HG03442 (cell line): ENCODE results near the gene TMEM40.
"Not testable (repeated sequence)": the region's sequence is repeated elsewhere in the genome, so short reads cannot be mapped to it uniquely, and the experiment has no call there.

Experiments used
- ATAC-seq: cut with Tn5 transposase; IDR thresholded peaks from one replicate; pipeline ENCODE4 v1.9.1; 2021; ENCODE audit warnings: mild to moderate bottlenecking, moderate library complexity; ENCODE audit not compliant: unreplicated experiment

TMEM40 gene

DNA sequence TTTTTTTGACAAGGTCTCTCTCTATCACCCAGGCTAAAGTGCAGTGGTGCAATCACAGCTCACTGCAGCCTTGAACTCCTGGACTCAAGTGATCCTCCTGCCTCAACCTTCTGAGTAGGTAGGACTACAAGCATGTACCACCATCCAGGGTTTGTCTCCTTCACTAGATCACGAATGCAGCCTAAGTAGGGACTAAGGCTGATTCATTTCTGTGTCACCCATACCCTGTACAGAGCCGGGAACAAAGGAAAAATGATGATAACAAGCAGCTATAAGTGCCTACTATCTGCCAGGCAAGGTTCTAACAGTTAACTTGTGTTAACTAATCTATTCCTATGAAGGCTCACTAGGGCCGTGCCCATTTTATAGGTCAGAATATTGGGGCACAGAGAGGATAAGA is 7.0 kb downstream of the TMEM40 start:
- ATAC-seq: no peak

DNA sequence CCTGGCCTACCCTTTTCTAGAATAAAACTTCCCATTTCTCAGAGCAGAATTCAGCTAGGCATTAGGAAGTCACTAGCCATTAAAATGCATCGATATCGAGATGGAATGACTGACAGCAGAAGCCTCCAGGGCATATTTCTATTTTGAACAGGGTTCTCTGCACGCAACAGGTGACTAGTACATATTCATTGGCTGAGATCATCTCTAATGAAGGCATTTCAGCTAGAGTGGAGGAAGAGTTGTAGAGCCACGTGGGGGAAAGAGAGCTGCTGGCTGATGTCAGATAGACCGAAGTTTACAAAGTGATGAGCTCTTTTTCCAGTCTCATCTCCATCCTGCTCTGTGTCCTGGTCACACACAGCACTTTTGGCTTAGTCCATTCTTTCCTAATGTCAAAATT is 7.5 kb downstream of the TMEM40 start:
- ATAC-seq: no peak

DNA sequence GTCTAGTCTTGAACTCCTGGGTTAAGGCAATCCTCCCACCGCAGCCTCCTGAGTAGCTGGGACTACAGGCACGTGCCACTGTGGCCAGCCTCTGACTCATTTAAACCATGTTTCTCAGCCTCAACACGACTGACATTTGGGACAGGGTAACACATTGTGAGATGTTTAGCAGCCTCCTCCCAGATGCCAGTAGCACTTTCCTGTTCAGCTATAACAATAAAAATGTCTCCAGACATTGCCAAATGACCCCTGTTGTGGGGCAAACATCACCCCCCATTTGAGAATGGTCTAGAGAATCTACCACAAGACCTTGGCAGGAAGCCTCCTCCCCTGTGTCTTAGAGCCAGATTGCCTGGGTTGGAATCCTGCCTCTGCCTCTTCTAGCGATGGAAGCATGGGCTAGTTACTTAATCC is 8.4 kb downstream of the TMEM40 start:
- ATAC-seq: peak; percentile 75

- peak; percentile 14 for ATAC-seq
Measured at GRCh38 chr3:12750223-12750622, 8.8 kb downstream of the TMEM40 start.

DNA sequence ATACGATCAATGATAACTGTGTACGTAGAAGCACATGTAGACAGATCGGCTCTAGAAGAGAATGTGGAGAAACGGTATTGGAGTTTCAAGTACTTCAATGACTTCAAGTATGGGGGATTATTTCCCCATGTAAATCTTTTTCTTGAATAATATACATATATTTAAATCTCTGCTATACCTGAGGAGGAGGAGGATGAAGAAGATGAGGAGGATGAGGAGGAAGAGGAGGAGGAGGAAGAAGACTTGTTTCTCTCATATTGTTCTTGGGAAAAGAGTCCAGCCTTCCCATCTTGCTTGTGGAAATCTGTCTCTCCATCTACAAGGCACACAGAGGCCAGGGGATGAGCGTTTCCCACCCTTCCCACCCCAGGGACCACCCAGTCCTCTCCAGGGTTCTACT is 10.6 kb downstream of the TMEM40 start:
- ATAC-seq: no peak

DNA sequence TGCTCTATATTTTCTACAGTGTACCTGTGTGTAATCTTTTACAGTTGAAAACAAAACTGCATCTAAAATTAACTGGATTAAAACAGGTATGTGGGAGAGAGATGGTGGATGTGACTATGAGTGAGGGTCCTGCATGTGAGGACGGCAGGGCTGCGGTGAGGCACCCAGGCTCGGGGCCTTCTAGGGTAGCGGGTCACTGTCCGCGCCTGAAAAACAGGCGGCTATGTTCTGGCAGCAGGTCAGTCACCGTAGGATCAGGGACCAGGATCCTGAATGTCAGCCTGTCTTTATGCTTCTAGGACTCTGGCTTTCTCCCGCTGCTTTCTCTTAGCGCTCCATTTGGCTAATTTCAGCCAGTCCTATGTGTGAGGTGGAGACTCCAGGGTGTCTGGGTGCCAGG is 12.6 kb downstream of the TMEM40 start:
- no peak for ATAC-seq

DNA sequence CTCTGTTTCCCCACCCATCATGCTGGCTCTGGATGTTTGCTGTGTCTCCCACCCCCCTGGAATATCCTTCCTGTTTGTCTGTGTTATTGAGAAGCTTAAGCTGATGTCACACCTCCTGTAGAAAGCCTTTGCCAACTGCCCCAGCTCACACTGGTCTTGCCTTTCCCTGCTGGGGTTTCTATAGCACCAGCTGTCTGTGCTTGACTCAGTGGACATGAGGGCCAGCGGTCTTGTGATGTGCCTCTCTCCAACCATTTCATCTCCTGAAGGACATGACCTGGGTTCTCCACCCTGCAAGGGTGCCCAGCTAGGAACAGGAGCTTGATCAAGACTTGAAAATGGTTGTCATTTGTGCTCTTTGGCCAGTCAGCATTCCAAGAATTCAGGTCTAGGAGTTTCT is 14.7 kb downstream of the TMEM40 start:
- ATAC-seq: no peak

- ATAC-seq: no peak
Measured at GRCh38 chr3:12743583-12743982, 15.5 kb downstream of the TMEM40 start.

- ATAC-seq: no peak
Measured at GRCh38 chr3:12742330-12743107, 16.5 kb downstream of the TMEM40 start.

GRCh38 chr3:12741209-12741608 is 17.9 kb downstream of the TMEM40 start:
- peak; percentile 46 for ATAC-seq

GRCh38 chr3:12737833-12738232 is 21.2 kb downstream of the TMEM40 start:
- ATAC-seq: no peak

- no peak for ATAC-seq
Measured at GRCh38 chr3:12737319-12737718, 21.7 kb downstream of the TMEM40 start.

GRCh38 chr3:12734960-12735359 is 24.1 kb downstream of the TMEM40 start:
- no peak for ATAC-seq

GRCh38 chr3:12733566-12733965 is 25.5 kb downstream of the TMEM40 start:
- no peak for ATAC-seq

GRCh38 chr3:12730506-12731242 is 28.4 kb downstream of the TMEM40 start:
- ATAC-seq: no peak

DNA sequence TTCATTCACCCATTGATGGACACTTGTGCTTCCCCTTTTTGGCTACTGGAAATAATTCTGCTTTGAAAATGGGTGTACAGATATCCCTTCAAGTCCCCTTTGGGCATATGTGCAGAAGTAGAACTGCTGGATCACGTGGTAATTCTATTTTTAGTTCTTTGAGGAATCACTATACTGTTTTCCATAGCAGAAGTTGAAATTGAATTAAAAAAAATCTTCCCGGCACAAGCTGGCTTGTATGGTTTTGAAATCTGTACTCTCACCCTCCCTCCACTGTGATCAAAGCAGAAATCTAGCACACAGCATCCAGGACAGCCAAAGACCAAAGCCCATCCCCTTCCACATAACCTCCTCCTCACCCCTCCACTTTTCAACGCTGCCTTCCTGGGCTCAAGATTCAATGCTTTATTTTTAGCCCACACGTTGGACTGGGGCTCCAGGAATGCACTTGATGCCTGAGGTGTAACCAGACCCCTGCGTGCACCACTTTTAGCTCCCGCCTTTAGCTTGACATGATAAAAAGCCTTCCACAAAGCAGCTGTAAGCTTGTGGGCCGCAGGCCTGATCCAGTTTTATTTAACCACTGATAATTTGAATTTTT is 29.9 kb downstream of the TMEM40 start:
- no peak for ATAC-seq

- ATAC-seq: no peak
Measured at GRCh38 chr3:12727937-12728336, 31.1 kb downstream of the TMEM40 start.

DNA sequence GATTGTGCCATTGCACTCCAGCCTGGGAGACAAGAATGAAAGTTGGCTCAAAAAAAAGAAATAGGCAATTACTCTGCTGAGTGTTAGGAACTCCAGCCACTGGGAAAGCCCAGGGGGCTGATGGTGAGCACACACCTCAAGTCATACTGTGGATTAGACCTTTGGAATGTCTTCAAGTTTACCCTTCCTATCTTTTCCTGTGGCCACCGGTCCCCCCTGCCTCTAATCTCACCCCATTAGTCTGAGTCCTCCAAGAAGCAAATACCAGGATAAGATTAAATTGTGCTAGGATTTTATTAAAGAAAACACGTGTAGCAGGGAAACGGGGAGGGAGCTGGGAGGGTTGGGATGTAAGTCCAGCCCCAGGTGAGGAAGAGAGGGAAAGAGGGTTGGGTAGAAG is 31.6 kb downstream of the TMEM40 start:
- no peak for ATAC-seq

DNA sequence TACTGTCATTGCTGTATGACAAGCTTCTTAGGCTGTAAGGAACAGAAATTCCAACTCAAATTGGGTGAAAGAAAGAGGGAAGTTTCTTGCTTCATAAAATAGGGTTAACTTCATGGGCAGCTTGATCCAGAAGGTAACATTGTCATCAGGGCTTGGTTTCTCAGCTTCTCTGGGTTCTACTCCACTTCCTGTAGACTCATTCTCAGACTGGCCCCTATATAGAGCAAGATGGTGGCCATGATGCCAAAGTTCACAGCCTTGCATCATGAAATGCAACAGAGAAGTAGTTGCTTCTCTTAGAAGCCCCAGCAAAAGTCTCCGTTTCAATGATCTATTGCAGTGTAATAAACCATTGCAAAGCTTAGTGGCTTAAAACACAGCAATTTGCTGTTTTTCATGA is 33.6 kb downstream of the TMEM40 start:
- ATAC-seq: no peak

DNA sequence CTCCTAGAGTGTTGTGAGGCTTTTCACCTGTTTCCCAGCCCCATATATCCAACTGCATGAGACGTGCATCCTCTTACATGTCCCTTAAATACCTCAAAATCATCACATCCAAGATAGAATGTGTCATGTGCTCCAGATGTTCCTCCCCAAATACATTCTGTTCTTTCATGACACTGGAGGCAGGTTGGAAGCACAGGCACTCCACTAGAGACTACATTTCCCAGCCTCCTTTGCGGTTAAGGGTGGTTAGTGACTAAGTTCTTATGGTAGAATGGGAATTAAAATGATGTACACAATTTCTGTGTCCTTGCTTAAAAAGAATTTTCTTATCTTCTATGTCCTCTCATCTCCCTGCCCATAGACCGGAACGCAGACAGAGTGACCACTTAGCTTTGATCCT is 34.3 kb downstream of the TMEM40 start:
- ATAC-seq: no peak

GRCh38 chr3:12723362-12723761 is 35.7 kb downstream of the TMEM40 start:
- not testable (repeated sequence) for ATAC-seq

DNA sequence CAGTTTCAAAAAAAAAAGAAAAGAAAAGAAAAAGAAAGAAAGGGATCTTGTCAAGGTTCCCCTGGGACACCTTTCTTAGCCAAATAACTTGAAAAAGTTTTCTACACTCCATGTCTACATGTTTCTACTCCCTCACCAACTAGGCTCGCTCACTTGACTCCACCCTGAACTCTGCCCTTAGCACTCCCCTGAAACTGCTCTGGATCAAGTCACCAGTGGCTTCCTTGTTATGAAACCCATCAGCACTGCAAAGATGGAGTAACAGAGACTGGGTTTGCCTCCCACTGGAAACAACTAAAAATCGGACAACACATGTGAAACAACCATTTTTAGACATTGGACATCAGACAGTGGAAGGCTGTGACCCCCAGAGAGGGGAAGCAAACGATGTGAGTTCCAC is 36.8 kb downstream of the TMEM40 start:
- ATAC-seq: no peak
